GM12801 (cell line): ENCODE results near the gene ABI1.

Experiments used
- TF ChIP-seq, protein P1 (sequence below): IDR thresholded peaks from one replicate; pipeline ENCODE4 v1.5.1; 2011; ENCODE audit warnings: control low read depth; ENCODE audit not compliant: insufficient read length; ENCODE audit errors: extremely low read depth

The ABI1 gene

DNA sequence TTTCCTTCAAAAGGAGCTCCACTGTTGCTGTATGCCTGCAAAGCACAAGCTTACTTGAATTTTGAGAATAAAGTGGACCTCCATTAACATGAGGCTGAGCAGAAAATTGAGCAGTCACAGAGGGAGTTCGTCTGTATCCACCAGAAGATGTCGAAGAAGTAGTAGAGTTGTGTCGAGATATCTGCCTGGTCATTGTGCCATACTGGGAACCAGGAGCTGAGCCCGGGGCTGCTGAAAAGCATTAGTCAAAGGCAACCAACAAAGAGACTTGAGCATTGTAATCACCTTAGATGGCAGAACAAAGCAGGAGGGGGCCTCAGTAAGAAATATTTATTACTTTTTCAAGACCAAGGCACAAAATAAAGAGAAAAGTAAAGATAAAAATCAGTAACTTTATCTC is 101.8 kb downstream of the ABI1 start:
- TF ChIP-seq, protein P1, sequence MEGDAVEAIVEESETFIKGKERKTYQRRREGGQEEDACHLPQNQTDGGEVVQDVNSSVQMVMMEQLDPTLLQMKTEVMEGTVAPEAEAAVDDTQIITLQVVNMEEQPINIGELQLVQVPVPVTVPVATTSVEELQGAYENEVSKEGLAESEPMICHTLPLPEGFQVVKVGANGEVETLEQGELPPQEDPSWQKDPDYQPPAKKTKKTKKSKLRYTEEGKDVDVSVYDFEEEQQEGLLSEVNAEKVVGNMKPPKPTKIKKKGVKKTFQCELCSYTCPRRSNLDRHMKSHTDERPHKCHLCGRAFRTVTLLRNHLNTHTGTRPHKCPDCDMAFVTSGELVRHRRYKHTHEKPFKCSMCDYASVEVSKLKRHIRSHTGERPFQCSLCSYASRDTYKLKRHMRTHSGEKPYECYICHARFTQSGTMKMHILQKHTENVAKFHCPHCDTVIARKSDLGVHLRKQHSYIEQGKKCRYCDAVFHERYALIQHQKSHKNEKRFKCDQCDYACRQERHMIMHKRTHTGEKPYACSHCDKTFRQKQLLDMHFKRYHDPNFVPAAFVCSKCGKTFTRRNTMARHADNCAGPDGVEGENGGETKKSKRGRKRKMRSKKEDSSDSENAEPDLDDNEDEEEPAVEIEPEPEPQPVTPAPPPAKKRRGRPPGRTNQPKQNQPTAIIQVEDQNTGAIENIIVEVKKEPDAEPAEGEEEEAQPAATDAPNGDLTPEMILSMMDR: no peak

DNA sequence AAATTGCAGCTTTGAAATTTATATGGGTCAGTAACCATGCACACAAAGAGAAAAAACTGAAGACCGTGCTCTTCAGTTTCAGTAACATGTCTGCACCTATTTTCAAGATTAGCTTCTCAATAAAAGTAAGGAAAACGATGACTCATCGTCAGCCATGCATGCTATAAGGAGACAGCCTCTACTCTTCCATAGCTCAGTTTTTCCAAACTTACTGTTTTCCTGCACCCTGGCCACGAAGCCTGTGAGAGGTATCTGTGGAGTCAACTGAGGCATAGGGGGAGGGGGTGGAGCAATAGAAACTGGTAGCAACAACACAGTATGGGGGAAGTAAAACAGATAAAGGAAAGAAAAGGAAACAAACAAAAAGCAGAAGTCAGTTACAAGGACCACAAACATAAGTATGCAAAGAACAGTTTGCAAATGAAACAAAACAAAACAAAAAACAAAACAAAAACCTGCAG is 105.3 kb downstream of the ABI1 start:
- TF ChIP-seq, protein P1: no peak

DNA sequence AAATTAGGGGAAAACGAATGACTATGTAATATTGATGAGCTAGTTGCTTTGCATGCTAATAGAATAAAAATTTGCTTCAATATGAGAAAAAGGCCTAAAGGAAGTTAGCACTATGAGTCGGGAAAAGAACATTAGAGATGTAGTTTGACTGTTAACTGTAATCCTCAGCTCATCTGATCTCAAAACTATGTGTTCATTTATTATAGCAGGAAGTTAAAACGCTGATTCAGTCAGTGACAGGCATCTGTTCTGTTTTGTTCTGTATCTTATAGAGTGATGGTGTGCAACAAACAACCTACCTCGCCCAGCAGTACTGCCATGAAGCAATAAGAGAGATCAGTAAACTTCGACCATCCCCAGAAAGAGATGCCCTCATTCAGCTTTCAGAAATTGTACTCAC is 114.7 kb downstream of the ABI1 start:
- TF ChIP-seq, protein P1: no peak

DNA sequence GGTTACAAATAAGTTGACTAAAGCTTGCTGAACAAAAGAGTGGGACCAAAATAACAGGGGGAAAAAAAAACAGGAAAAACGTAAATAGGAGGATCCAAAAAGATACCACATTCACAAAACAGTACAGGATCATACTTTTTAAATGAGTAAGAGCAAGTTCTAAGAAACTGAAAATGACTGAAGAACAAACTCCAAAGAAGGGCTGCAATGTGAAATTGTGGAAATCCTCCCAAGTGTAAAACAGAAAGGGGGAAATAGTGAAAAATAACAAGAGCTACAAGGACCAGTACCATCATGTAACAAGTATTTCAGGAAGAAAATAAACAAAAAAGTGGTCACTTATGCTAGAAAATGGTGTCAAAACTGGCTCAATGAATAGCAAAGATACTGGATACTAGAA is 116.9 kb downstream of the ABI1 start:
- TF ChIP-seq, protein P1: no peak

DNA sequence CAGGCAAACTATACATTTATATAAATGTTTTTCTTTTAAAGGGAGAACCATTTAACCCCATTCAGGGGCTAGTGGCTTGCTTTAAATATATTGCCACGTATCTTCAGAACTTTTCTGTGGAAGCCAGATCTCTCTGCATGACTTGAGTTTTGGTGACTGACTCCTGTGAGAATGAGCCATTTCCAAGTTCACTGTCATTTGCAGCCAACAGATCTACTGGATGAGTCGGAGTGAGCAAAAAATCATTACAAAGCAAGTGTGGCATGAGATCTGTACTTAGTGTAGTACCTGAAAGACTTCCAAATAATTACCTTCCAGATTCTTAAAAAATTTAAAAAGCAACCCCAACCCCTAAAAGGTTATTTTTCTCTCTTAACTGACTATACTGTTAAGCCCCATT is 117.7 kb downstream of the ABI1 start:
- TF ChIP-seq, protein P1: no peak

DNA sequence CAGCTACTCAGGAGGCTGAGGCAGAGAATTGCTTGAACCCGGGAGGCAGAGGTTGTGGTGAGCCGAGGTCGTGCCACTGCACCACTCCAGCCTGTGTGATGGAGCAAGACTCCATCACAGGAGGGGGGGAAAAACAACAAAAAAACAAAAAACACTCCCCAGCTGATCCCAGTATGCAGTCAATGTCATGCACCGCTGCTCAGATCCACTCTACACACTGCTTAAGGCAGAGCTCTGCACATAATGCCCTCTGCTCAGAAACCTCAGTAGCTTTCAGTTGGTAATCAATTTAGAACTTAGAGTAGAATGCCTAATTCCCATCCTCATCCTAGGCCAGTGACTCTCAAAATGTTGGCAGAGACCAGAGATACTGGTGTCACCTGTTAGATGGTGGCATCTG is 119.4 kb downstream of the ABI1 start:
- TF ChIP-seq, protein P1: no peak

DNA sequence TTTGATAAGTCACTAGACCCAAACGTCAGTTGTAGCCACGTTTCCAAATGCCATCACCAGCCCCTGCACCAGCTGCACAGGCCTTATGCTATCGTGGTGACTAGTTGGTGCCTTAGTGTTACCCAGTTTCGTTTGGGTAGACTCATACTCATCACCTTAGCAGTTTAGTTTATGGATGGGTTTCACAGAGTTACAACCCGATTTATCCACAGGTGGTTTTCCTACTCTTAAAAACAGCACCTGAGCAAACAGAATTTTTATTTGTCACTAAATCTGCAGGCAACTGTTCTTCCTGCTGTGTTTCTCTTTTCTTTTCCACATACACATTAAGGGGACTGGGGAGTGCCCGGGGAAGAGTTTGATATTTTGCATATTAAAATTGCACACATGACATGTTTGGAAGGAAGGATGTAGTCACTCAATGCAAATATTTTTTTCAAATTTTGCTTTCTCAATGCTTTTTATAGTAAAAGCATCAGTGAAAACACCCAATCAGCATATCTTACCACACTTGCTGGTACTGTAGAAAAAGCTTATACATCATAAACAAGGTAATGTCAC is 121.6 kb downstream of the ABI1 start:
- TF ChIP-seq, protein P1: no peak
